Ureter (tissue), 1 donor: Measurements from ENCODE around the gene MSI2. TPM values are rescaled to one million over a fixed set of nuclear protein-coding genes. Genes with fewer than 3 reads are reported as not detected.

Experiments used
- DNase-seq: peaks from one replicate; pipeline ENCODE4 v3.0.0-alpha.2; 2020; ENCODE audit warnings: low spot score
- total RNA-seq: library from RNA; stranded (reverse); gene quantifications from one replicate; pipeline ENCODE4 v1.2.4, GENCODE V29; 2023
- donor health status: DM: yes; HTN: yes; CAD: no.

MSI2 gene
- total RNA-seq, 1 donor from 2014 or later: 230 TPM

DNA sequence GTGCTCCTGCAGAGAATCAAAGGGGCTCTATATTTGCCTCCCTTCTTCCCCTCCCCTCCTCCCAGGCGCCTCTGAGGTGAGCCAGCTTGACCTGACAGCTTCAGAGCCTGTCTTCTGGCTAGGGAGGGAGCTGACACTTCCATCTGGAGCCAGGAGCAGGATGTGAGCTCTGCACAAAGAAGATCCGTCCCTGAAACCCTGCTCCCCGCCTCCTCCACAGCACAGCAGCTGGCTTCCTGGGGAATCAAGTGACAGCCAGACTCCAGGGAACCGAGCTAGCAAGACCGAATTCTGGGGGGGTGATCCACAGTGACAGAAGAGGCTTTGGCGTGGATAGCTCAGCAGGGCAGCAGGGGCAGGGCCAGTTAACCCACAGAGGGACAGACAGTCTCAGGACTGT lies 451.6 kb downstream of the MSI2 start:
- DNase-seq: no peak

DNA sequence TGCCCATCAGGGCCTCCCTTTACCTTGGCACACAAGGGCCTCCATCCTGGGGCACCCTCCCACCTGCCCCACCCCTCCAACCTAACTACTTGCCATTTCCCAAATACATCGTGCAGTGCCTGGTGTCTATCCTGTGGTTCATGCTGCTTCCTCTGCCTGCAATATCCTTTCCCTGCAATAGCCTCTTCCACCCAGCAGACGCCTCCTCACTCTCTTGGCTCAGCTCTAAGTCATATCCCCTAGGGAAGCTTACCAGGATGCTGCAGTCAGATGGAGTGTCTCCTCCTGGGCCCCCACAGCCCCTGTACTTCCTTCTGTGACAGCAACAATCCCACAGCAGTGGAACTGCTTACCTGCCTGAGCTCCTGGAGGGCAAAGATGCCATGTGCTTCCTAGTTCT lies 452.1 kb downstream of the MSI2 start:
- no peak for DNase-seq

DNA sequence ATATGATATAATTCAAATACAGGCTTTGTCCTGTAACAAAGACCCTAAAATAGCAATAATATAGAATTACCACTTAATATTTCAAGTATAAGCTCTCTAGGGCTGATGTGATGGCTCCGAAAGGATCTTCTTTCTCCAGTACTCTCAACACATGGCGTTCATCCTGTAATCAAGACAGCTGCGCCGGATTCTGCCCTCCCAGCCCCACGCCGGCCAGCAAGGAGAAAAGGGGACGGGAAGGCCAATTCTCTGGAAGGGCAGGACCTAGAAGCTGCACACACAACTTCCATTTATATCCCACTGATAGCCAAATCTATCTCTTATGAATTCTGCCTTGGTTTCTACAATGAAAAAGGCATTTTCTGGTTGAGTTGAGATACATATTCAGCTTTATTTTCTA lies 456.8 kb downstream of the MSI2 start:
- DNase-seq: no peak

DNA sequence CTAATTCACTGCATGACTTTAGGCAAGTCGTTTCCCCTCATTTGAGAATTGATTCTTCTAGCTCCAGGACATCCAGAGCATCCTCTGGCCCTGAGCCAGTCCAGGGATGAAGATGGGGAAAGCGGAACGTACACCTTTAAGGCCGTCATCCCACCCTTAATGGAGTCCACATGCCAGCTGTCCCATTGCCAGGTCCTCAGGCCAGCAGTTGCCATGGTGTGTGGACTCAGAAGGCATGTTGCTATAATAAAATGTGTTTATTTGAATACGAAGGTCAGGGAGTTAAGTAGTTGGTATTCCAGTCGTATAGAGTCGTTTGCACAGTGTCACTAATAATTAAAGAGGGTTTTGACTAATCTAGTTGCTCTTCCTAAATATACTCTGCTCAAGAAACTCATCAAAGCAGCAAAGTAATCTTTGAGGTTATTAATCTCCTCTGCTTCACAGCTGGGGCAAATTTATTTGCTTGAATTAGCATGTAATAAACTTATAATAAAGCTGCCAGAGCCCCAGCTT lies 458.4 kb downstream of the MSI2 start:
- DNase-seq: no peak

DNA sequence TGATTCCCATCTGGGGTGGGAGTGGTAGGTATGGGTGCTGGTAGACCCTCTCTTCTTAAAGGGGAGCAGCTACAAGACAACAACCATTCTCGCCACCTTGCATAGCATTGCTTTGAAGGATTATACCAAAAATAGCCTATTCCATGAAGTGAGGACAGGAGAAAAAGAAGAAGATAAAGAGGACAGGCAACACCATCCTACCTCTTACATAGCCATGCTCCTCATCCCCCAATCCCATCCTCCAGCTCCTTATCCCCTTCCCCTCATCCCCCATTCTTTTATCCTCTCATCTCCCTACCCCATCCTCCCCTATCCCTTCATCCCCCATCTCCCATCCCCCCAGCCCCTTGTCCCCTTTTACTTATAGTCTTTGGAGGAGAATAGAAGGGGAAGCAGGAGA lies 459.7 kb downstream of the MSI2 start:
- DNase-seq: no peak

DNA sequence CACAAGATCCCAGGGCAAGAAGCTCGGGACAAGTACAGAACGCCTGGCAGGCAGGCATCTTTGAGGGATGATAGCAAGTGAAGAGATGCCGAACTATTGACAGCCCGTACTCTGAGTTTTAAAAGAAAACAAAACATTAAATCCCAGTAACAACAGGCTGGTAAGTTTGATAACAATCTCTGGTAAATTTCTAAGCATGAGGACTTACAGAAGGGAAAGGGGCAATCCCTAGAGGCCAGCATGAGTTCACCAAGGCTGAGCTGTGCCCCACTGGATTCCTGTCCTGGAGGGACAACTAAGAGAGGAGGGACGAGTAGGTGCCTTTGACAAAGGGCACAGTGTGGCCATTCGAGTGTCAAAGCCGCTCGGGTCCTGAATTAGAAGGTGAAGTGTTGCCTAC lies 462.6 kb downstream of the MSI2 start:
- no peak for DNase-seq

DNA sequence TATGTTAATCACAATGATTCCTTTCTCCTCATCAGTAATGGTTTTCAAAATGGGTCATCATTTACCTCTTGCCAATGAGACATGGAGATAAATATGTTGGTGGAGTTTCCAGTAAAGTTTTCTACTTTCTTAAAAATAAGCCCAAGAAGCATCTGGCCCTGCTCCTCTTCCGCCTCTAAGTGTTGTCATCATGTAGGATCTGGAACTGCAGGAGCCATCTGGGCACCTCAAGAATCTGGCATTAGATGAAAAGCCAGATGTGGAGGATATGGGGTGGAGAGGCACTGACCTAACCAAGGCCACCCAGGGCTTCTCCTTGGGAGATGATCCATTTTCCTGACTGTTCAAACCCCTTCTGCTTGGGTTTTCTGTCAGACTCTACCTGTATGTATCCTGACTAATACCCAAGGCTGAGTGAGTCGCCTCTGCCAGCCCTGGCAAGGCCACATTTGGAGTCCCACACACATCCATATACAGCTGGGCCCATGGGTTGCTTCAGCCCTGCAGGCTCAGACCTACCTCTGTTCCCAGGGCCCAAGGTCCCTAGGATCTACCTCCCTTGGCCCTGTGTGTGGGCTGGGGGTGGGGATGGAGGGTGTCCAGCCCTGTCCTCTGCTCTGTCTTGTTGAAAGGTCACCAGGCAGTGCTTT lies 464.2 kb downstream of the MSI2 start:
- DNase-seq: no peak

DNA sequence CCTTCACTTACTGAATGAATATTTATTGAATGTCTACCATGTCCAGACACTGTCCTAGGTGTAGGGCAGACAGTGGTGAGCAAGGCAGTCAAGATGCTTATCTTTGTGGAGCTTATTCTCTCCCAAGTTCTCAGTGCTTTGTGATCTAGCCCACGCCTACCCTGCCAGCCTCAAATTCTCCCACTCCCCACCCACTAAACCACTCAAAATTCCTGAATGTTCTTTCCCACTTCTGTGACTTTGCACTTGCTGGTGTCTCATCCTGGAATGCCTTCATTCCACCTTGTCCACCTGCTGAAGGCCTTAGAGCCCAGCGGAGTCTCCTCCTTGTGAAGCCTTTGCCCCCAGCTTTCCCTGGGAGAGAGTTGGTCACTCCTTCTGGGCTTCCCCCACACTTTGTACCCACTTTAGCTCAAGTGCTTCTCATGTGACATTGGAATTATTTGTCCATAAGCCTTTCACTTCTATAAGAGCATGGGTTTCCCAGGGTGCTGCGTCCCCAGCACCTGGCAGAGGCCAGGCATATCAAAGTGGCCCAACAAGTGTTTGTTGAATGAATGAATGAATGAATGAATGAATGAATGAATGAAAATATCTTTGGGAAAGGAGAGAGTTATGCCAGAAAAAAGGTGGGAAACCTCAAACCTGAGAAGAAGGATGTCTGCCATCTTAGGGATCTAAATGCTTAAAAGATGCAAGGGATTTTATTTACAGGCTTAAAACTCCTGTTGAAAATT lies 465.8 kb downstream of the MSI2 start:
- DNase-seq: no peak

DNA sequence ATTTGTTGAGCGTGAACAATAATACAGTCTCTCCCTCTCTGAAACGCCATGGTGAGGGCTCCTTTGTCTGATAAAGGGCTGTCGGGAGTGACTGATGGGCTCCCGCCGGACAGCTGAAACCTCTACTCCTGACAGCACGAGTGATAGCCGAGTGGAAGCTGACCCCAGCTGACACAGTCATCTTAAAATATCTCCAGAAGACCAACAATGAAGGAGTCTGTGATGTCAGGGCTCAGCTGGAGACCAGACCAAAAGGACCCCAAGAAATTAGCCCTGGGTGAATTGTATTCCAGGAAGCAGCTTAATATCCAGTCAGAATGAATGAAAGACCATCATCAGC lies 466.4 kb downstream of the MSI2 start:
- no peak for DNase-seq

DNA sequence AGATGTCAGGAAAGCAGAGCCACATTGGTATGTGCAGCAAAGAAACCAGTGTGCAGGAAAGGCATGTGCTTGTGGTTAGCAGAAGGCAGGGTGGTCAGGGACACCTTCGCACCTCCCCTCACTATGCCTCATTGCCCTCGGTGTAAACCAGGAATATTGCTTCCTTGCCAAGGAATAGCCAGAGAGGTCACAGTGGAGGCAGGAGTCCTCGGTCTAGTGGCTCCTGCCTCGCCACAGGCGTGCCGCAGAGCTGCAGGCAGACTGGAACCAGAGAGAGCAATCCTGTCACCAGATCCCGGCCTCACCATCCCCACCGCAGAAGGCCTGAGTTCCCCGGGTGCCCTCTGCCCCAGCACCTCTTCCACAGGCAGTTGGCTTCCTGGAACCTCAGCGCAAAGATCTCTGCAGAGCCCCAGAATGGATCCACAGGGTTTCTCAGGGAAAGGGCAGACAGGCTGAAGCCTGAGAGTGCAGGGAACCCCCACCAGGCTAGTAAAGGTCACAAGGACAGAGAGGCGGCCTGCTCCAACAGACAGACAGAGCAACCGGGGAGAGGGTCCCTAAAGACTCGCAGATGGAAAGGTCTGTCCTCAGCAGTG lies 467.2 kb downstream of the MSI2 start:
- DNase-seq: no peak

DNA sequence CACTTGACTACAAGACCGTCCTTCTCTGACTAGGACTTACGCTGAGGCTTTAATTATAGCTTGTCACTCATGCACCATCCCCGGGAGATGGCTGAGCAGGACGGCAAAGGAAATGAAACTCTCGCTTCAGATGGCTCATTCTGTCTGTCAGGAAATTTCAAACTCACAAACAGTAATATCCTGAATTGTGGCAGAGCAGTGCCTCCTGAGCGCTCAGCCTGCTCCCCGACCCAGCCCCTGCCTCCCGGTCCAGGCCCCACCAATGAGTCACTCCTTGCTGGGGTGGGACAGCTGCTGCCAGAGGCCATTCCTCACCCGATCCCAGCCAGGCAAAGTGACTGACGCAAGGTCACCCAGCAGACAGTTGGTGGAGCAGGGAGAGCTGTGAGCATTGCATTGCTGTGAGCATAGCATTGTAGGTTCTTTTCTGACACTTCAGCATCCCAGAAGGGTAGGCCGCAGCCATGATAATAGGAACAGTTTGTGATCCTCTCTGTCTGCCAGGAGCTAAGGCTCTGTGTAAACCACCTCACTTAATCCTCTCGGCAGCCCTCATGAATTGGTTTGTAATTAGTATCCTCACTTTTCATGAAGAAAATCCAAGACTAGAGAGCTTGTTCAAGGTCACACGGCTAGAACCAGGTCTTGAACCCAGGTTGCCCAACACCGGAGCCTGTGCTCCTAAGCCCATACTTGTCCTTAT lies 467.9 kb downstream of the MSI2 start:
- DNase-seq: no peak

DNA sequence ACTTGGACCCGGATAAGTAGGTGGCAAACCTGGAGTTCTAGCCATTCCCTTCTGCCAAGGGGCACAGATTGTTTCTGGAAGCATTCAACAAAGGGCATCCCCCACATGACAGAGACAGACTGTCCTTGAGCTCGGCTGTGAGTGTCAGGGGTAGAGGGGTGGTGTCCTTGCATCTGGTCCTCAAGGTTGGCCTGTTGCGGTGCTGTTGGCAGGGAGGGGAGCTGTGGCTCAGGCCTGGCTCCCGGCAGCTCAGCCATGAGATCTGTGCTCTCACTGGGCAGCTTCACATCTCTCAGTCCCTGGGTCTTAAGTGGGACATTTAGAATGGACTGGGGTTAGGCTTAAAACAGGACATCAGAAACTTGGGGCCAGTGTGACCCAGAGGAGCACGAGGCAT lies 468.4 kb downstream of the MSI2 start:
- DNase-seq: no peak

DNA sequence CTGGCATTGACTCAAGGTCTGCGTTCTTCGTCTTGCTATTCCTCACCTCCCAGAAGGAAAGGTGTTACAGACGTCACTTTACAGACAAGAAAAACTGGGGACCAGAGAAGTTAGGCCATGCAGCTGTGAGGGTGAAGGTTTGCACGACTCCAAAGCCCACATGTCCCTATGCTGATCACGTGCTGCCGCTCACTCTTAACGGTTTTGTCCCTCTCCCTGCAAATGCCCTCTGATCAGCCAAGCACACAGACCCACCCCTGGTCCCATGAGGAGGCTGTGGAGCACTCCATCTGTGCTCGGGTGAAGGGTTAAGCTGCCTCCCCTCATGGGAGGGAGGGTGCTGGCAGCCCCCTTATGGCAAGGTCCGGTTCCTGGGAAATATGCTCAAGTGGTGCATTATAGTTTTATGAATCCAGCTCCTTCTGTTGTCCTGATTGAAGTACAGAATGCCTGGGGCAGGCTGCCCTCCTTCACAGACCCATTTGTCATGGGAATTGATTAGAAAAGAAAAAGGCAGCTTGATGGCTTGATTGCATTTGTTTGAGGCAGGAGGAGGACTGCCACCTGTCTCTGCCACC lies 470.0 kb downstream of the MSI2 start:
- no peak for DNase-seq

DNA sequence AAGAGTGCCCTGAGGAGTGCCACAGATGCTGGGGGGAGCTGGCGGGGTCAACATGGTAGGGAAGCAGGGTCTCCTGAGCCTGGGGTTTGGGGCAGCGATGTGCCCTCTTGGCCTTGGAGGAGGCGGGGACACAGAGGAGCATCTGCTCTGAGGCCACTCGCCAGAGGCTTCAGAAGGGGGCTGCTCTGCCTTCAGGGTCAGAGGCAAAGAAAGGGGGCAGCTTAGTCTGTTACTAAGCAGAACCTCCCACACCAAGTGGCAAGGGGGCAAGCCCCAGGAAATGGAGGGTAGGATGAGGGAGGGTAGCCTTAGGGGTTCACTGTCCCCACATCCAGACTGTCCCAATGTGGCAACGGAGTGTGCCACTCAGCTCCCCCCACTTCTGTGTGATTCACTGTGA lies 470.5 kb downstream of the MSI2 start:
- no peak for DNase-seq

DNA sequence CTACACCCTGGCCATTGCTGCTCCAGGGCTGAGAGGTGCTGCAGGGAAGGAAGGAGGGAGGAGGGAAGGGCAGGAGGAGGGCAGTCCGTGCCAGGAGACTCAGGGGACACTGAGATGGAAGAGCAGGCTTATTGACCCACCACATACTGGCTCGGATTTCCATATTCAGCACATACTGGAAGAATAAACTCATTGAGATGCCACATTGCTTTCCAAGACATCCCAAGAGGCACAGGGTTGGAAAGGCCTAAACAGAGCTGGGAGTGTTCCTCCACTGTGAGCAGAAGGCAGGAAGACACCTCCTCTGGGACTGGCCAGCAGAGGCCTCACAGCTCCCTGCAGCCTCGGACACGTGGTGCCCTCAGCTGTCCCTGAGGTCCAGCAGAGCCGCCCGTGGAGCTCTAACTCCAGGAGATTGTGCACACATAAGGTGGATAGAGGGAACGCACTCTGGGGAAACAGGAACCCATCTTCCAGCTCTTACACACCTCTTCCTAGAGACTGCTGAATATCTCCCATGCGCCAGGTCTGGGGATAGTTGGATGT lies 471.4 kb downstream of the MSI2 start:
- no peak for DNase-seq

DNA sequence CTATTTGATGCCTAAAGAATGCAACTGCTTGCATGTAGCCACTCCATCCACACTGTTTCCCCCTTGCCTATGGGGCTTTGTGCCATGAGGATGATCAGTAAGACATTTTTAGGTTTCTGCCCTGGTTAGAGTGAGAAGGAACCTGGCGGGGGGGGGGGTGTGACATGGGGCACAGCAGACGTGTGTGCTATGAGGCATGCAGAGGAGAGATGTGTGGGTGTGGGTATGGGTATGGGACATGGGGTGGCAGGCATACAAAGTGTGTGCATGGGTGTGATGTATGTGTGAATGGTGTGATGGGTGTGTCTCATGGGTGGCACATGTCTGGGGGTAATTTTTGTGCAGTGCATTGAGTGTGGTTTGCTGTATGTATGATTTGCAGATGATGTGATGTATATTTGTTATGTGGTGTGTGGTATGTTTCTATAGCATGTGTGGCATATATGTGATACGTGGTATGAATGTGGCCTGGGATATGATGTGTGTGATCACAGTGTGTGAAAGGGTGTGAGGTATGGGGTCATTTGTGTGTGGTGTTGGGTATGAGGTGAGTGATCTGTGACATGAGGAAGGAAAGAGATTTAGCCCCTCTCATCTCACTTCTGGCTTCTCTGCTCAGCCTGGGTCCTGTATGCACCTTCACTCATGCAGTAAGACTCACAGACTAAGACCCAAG lies 473.8 kb downstream of the MSI2 start:
- no peak for DNase-seq

DNA sequence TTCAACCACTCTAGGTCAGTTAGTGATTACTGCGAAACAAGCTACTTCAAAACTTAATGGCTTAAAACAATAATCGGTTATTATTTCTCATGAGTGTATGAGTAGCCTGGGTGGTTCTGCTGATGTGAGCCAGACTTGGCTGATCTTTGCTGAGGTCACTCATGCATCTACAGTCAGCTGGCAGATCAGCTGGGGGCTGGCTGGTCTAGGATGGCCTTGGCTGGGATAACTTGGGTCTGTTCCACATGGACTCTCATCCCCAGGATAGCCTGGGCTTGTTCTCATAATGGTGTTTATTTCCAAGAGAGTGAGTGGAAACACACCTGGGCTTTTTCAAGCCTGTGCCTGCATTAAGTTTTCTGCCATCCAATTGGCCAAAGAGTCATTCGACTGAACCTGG lies 475.7 kb downstream of the MSI2 start:
- no peak for DNase-seq

DNA sequence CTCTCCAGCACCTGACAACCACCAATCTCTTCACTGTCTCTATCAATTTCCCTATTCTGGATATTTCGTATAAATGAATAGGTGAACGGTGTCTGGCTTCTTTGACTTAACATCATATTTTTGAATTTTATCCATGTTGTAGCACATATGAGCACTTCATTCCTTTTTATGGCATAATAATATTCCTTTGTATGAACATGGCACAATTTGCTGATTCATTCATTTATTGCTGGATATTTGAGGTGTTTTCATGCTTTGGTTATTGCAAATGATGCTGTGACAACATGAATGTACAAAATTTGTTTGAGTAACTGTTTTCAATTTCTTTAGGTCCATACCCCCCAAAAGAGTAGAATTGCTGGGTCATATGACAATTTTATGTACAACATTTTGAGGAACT lies 476.8 kb downstream of the MSI2 start:
- no peak for DNase-seq
